HepG2 (cell line): Measurements from ENCODE around the gene ZNF189. TPM values are rescaled to one million over a fixed set of nuclear protein-coding genes. Genes with fewer than 3 reads are reported as not detected.
A peak's percentile ranks its signal among the peaks of the same experiment; 100 is the strongest.

Experiments used
- AGO2 ChIP-seq: fragments of 200-400 bp; formaldehyde crosslinking; optimal IDR thresholded peaks from 2 replicates; pipeline ENCODE3; 2017; ENCODE audit warnings: mild to moderate bottlenecking, low read depth, low read length, moderate library complexity
- BRCA1 ChIP-seq: sonication (generic); formaldehyde crosslinking; IDR thresholded peaks from 2 replicates; pipeline ENCODE4 v1.4.0; 2020; ENCODE audit warnings: missing genetic modification reagents
- EEA1 ChIP-seq: sonication (generic); formaldehyde crosslinking; IDR thresholded peaks from 2 replicates; pipeline ENCODE4 v1.5.1; 2020; ENCODE audit warnings: mild to moderate bottlenecking, missing genetic modification reagents, borderline replicate concordance
- ETV6 ChIP-seq: sonication (generic); formaldehyde crosslinking; conservative IDR thresholded peaks from 2 replicates; pipeline ENCODE4 v1.4.0; 2020; ENCODE audit warnings: missing genetic modification reagents
- HHEX ChIP-seq: IDR thresholded peaks from 2 replicates; pipeline ENCODE4 v1.6.1; 2016; ENCODE audit warnings: control low read depth
- REPIN1 ChIP-seq: sonication (generic); formaldehyde crosslinking; IDR thresholded peaks from 2 replicates; pipeline ENCODE4 v1.8.0; 2022; ENCODE audit warnings: missing genetic modification reagents, low read depth, mild to moderate bottlenecking, borderline replicate concordance
- SIN3A ChIP-seq: IDR thresholded peaks from 2 replicates; pipeline ENCODE4 v1.6.1; 2011; ENCODE audit warnings: low read depth, mild to moderate bottlenecking, control low read depth, low read length, borderline replicate concordance
- SIN3B ChIP-seq: fragments of 150-350 bp; IDR thresholded peaks from 2 replicates; pipeline ENCODE4 v1.6.1; 2014; ENCODE audit warnings: low read length
- SRSF1 ChIP-seq: fragments of 200-400 bp; formaldehyde crosslinking; optimal IDR thresholded peaks from 2 replicates; pipeline ENCODE3; 2017; ENCODE audit warnings: mild to moderate bottlenecking, low read depth, low read length, moderate library complexity
- ZBTB21 ChIP-seq: sonication (generic); formaldehyde crosslinking; IDR thresholded peaks from 2 replicates; pipeline ENCODE4 v1.4.0; 2020; ENCODE audit warnings: missing genetic modification reagents
- ZFX ChIP-seq: sonication (generic); formaldehyde crosslinking; IDR thresholded peaks from 2 replicates; pipeline ENCODE4 v1.4.0; 2020; ENCODE audit warnings: mild to moderate bottlenecking, low read depth, missing genetic modification reagents, moderate library complexity
- ZNF33B ChIP-seq: sonication (generic); formaldehyde crosslinking; IDR thresholded peaks from 2 replicates; pipeline ENCODE4 v1.5.1; 2020; ENCODE audit warnings: mild to moderate bottlenecking, missing genetic modification reagents
- ZNF451 ChIP-seq: sonication (generic); formaldehyde crosslinking; IDR thresholded peaks from 2 replicates; pipeline ENCODE4 v1.5.0; 2020; ENCODE audit warnings: mild to moderate bottlenecking, missing genetic modification reagents
- ZNF615 ChIP-seq: sonication (generic); formaldehyde crosslinking; IDR thresholded peaks from 2 replicates; pipeline ENCODE4 v1.5.0; 2020; ENCODE audit warnings: mild to moderate bottlenecking, missing genetic modification reagents, borderline replicate concordance
- ZNF776 ChIP-seq: sonication (generic); formaldehyde crosslinking; IDR thresholded peaks from 2 replicates; pipeline ENCODE4 v1.4.0; 2020; ENCODE audit warnings: mild to moderate bottlenecking, missing genetic modification reagents
- ZSCAN12 ChIP-seq: sonication (generic); formaldehyde crosslinking; IDR thresholded peaks from 2 replicates; pipeline ENCODE4 v1.9.0; 2021; ENCODE audit warnings: mild to moderate bottlenecking, missing genetic modification reagents
- polyA plus RNA-seq, 8 experiments: library from polyadenylated mRNA; depleted of rRNA in 3 of 8; stranded (reverse) in 7 of 8; unstranded in 1 of 8; fragments of >200 nt; fragmentation: Illumina TruSeq in 4 of 8; extraction: Trizol in 4 of 8; gene quantifications; 2 replicates each; pipeline versions ENCODE4 v1.2.1 to v1.2.3, GENCODE V29; 2011 to 2016; ENCODE audit warnings: low read depth in 4 of 8, missing spikeins in 1 of 8, mixed read lengths in 1 of 8; ENCODE audit not compliant: insufficient read depth in 1 of 8
- total RNA-seq, 5 experiments: library from RNA; depleted of rRNA; stranded (reverse); fragments of >200 nt; fragmentation: Illumina TruSeq; extraction: Trizol; gene quantifications; 2 replicates each; pipeline ENCODE4 v1.2.3, GENCODE V29; 2016; ENCODE audit warnings: low read depth in 1 of 5
- TF ChIP-seq, protein P1 (sequence below): sonication (generic); formaldehyde crosslinking; IDR thresholded peaks from 2 replicates; pipeline ENCODE4 v1.5.1; 2020; ENCODE audit warnings: mild to moderate bottlenecking, missing genetic modification reagents, moderate library complexity
- TF ChIP-seq, protein P2 (sequence below): IDR thresholded peaks from 2 replicates; pipeline ENCODE4 v1.6.1; 2012; ENCODE audit warnings: low read length, improper control_type of control experiment

The ZNF189 gene
- total and polyA plus RNA-seq, 2 of the 13 experiments (the other 11 are each of a cell fraction or from before 2014, with no cell fraction given) = 8.4 to 50.0 TPM

DNA sequence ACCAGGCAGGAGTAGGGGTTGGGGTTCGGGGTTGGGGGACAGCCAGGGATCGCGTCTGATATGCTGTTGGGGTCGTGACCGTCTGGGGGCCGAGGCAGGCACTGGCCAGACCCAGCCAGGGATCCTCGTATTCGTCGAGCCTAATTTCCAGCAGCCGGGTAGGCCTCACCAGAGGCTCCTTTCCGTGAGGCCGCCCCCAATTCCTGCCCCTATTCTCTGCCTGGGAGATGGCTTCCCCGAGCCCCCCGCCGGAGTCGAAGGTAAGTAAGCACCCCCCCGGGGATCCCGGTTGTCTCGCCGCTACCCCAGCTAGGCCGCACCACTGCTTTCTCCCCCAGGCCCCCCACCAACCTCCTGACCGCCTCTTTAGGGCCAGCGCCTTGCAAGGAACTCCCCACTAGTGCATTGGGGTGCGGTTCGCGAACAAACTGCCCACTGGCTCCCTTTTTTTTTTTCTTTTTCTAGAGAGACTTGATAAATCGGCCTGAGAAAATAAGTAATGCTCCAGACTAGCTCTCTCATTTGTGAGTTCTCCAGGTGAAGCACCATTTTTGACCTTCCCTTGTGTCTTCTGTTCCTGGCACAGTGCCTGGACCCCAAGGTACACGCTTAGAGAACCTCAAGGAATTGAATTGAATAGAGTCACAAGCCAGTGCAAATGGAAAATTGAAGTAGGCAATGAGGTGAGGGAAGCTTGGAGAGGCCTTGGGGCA lies 435 bp downstream of the ZNF189 start (continued):
- TF ChIP-seq, protein P1, sequence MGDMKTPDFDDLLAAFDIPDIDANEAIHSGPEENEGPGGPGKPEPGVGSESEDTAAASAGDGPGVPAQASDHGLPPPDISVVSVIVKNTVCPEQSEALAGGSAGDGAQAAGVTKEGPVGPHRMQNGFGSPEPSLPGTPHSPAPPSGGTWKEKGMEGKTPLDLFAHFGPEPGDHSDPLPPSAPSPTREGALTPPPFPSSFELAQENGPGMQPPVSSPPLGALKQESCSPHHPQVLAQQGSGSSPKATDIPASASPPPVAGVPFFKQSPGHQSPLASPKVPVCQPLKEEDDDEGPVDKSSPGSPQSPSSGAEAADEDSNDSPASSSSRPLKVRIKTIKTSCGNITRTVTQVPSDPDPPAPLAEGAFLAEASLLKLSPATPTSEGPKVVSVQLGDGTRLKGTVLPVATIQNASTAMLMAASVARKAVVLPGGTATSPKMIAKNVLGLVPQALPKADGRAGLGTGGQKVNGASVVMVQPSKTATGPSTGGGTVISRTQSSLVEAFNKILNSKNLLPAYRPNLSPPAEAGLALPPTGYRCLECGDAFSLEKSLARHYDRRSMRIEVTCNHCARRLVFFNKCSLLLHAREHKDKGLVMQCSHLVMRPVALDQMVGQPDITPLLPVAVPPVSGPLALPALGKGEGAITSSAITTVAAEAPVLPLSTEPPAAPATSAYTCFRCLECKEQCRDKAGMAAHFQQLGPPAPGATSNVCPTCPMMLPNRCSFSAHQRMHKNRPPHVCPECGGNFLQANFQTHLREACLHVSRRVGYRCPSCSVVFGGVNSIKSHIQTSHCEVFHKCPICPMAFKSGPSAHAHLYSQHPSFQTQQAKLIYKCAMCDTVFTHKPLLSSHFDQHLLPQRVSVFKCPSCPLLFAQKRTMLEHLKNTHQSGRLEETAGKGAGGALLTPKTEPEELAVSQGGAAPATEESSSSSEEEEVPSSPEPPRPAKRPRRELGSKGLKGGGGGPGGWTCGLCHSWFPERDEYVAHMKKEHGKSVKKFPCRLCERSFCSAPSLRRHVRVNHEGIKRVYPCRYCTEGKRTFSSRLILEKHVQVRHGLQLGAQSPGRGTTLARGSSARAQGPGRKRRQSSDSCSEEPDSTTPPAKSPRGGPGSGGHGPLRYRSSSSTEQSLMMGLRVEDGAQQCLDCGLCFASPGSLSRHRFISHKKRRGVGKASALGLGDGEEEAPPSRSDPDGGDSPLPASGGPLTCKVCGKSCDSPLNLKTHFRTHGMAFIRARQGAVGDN = peak; percentile 73
- 0 out of 2 replicates have a peak, but pooled peaks have one; percentile 52 for TF ChIP-seq ZNF33B (CRISPR knock-in tag)
- TF ChIP-seq AGO2 = peak; percentile 52
- peak; percentile 78 for TF ChIP-seq ZFX (CRISPR knock-in tag)
- TF ChIP-seq REPIN1 (CRISPR knock-in tag) = no peak
- 0 out of 2 replicates have a peak, but pooled peaks have one; percentile 71 for TF ChIP-seq EEA1 (CRISPR knock-in tag)
- TF ChIP-seq SIN3A = 0 out of 2 replicates have a peak, but pooled peaks have one; percentile 14
- TF ChIP-seq ZNF776 (CRISPR knock-in tag) = no peak; the same call in 1 of the 2 replicates
- TF ChIP-seq ZNF451 = 0 out of 2 replicates have a peak, but pooled peaks have one; percentile 13
- no peak for TF ChIP-seq SIN3B
- TF ChIP-seq ZNF615 (CRISPR knock-in tag) = no peak
- no peak for TF ChIP-seq SRSF1
- no peak for TF ChIP-seq BRCA1 (CRISPR knock-in tag)
- TF ChIP-seq ETV6 (CRISPR knock-in tag) = no peak; the same call in 1 of the 2 replicates
- TF ChIP-seq, protein P2, sequence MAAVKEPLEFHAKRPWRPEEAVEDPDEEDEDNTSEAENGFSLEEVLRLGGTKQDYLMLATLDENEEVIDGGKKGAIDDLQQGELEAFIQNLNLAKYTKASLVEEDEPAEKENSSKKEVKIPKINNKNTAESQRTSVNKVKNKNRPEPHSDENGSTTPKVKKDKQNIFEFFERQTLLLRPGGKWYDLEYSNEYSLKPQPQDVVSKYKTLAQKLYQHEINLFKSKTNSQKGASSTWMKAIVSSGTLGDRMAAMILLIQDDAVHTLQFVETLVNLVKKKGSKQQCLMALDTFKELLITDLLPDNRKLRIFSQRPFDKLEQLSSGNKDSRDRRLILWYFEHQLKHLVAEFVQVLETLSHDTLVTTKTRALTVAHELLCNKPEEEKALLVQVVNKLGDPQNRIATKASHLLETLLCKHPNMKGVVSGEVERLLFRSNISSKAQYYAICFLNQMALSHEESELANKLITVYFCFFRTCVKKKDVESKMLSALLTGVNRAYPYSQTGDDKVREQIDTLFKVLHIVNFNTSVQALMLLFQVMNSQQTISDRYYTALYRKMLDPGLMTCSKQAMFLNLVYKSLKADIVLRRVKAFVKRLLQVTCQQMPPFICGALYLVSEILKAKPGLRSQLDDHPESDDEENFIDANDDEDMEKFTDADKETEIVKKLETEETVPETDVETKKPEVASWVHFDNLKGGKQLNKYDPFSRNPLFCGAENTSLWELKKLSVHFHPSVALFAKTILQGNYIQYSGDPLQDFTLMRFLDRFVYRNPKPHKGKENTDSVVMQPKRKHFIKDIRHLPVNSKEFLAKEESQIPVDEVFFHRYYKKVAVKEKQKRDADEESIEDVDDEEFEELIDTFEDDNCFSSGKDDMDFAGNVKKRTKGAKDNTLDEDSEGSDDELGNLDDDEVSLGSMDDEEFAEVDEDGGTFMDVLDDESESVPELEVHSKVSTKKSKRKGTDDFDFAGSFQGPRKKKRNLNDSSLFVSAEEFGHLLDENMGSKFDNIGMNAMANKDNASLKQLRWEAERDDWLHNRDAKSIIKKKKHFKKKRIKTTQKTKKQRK = no peak
- TF ChIP-seq ZSCAN12 (CRISPR knock-in tag) = no peak
- TF ChIP-seq ZBTB21 (CRISPR knock-in tag) = no peak
- no peak for TF ChIP-seq HHEX (CRISPR knock-in tag)
